WTC11 (cell line): ENCODE data around the gene NDUFAF2.

Experiments
- CTCF ChIP-seq: fragments of 200-600 bp; IDR thresholded peaks from 2 replicates; pipeline ENCODE4 v1.8.0; 2022; ENCODE audit warnings: antibody characterized with exemption
- ESRRA ChIP-seq: sonication (generic); formaldehyde crosslinking; IDR thresholded peaks from 2 replicates; pipeline ENCODE4 v1.8.1; 2022; ENCODE audit warnings: mild to moderate bottlenecking, missing genetic modification reagents, borderline replicate concordance
- FOXP1 ChIP-seq: sonication (generic); formaldehyde crosslinking; IDR thresholded peaks from 2 replicates; pipeline ENCODE4 v1.8.0; 2022; ENCODE audit warnings: missing genetic modification reagents, mild to moderate bottlenecking, moderate library complexity, borderline replicate concordance
- IRF2 ChIP-seq: sonication (generic); formaldehyde crosslinking; IDR thresholded peaks from 2 replicates; pipeline ENCODE4 v1.8.0; 2022; ENCODE audit warnings: low read depth, missing genetic modification reagents, borderline replicate concordance
- MAX ChIP-seq: sonication (generic); formaldehyde crosslinking; IDR thresholded peaks from 2 replicates; pipeline ENCODE4 v1.8.0; 2022; ENCODE audit warnings: mild to moderate bottlenecking, missing genetic modification reagents
- NFYB ChIP-seq: sonication (generic); formaldehyde crosslinking; conservative IDR thresholded peaks from 2 replicates; pipeline ENCODE4 v1.8.0; 2022; ENCODE audit warnings: low read depth, missing genetic modification reagents
- SMAD4 ChIP-seq: sonication (generic); formaldehyde crosslinking; IDR thresholded peaks from 2 replicates; pipeline ENCODE4 v1.8.0; 2022; ENCODE audit warnings: mild to moderate bottlenecking, missing genetic modification reagents
- SP1 ChIP-seq: sonication (generic); formaldehyde crosslinking; conservative IDR thresholded peaks from 2 replicates; pipeline ENCODE4 v1.8.1; 2022; ENCODE audit warnings: missing genetic modification reagents
- USF1 ChIP-seq: sonication (generic); formaldehyde crosslinking; IDR thresholded peaks from 2 replicates; pipeline ENCODE4 v1.8.0; 2022; ENCODE audit warnings: mild to moderate bottlenecking, missing genetic modification reagents
- USF2 ChIP-seq: sonication (generic); formaldehyde crosslinking; IDR thresholded peaks from 2 replicates; pipeline ENCODE4 v1.8.1; 2023; ENCODE audit warnings: mild to moderate bottlenecking, missing genetic modification reagents, moderate library complexity

GRCh38 chr5:61050292-61050691 lies 105.3 kb downstream of the NDUFAF2 start:
- no peak for TF ChIP-seq CTCF
- TF ChIP-seq SP1 (CRISPR knock-in tag), result no peak
- no peak for TF ChIP-seq MAX (CRISPR knock-in tag)
- no peak for TF ChIP-seq IRF2 (CRISPR knock-in tag)
- no peak for TF ChIP-seq ESRRA
- no peak for TF ChIP-seq FOXP1 (CRISPR knock-in tag)
- no peak for TF ChIP-seq USF1 (CRISPR knock-in tag)
- no peak for TF ChIP-seq SMAD4 (CRISPR knock-in tag)
- TF ChIP-seq NFYB (CRISPR knock-in tag), result no peak
- TF ChIP-seq USF2 (CRISPR knock-in tag), result no peak
